Activated CD4-positive, alpha-beta memory T cell treated with anti-CD3 and anti-CD28 coated beads, Interleukin-2, amount 10 ng/mL, durations not matched to agents 7 days and 5 days (primary cell): ENCODE data around the gene ABCF3. TPM values are rescaled to one million over a fixed set of nuclear protein-coding genes. Genes with fewer than 3 reads are reported as not detected.
A peak's percentile ranks its signal among the peaks of the same experiment; 100 is the strongest.

Source experiments
- CTCF ChIA-PET: fragments of 350-600 bp; sonication (Branson Sonifier 250); formaldehyde crosslinking; loops from one replicate; lab custom pipeline; 2021; ENCODE audit warnings: antibody characterized with exemption, inconsistent platforms; lab: Charles Lee
- POLR2A ChIA-PET: fragments of 350-600 bp; sonication (Branson Sonifier 250); formaldehyde crosslinking; loops from one replicate; lab custom pipeline; 2021; ENCODE audit warnings: antibody characterized with exemption; lab: Charles Lee
- DNase-seq: peaks from one replicate; pipeline ENCODE4 v3.0.0-alpha.2; 2020
- H3K27ac Mint-ChIP-seq: one replicate; pipeline ENCODE4 v1.8.0; 2021; ENCODE audit warnings: mild to moderate bottlenecking, mixed read lengths
- H3K27me3 Mint-ChIP-seq: one replicate; pipeline ENCODE4 v1.8.0; 2021; ENCODE audit warnings: mixed read lengths
- H3K36me3 Mint-ChIP-seq: one replicate; pipeline ENCODE4 v1.8.0; 2021; ENCODE audit warnings: low read depth, mixed read lengths
- H3K4me1 Mint-ChIP-seq: one replicate; pipeline ENCODE4 v1.8.0; 2021; ENCODE audit warnings: mixed read lengths
- H3K4me3 Mint-ChIP-seq: one replicate; pipeline ENCODE4 v1.8.0; 2021; ENCODE audit warnings: mild to moderate bottlenecking, mixed read lengths
- H3K9me3 Mint-ChIP-seq: one replicate; pipeline ENCODE4 v1.8.0; 2021; ENCODE audit warnings: mixed read lengths
- total RNA-seq, 2 experiments: library from RNA; stranded (reverse); gene quantifications; one replicate each; pipeline ENCODE4 v1.2.3, GENCODE V29; 2021

Gene ABCF3
- total RNA-seq, 2 experiments from 2014 or later: 53.7 to 60.1 TPM

DNA sequence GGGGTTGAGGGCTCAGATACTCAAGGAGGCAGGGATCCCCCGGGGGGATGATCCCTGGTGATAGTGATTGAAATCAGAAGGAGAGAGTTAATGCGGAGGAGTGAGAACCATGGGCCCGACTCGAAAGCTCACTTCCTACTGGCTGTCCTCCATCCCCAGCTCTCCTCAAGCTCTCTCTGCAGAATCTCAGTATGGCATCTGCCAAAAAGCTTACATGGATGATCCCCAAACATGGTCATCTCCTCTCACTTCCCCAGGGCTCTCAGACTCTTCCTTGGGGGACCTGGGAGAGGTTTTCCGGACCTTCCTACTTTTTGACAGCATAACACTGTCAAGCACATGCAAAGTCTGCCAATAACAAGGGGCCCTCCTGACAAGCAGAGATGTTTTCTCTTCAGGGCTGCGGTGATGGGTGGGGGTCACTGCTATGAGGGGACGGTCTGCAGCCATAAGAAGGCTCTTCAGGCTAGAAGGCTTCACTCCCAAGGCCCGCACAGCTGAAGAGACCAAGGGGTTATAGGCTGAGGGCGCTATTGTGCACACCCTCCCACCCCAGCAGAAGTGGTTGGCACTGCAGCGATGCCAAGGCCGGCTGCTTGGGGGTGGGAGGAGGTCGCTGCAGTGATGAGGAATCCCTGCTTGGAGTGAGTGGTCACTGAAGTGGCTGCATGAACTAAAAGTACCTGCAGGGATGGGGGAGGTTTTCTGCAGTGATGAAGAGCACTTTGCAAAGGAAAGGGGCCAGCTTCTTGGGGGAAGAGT, 42.6 kb downstream of the ABCF3 start:
- H3K4me1 Mint-ChIP-seq: peaks cover 13% of the 10 kb centered on the region
- peaks cover 62% of the 10 kb centered on the region for H3K27me3 Mint-ChIP-seq
- no peak overlapping the region for H3K27ac Mint-ChIP-seq
- peak overlapping the region; percentile 51 for H3K4me3 Mint-ChIP-seq
- DNase-seq: no peak
- H3K9me3 Mint-ChIP-seq: no peaks in the 10 kb centered on the region
- CTCF ChIA-PET: interaction anchor here (1.0 to 4.1 kb wide), 25 partner anchors 10 to 333 kb away, joined by 3 to 53 read pairs (median 7); partner anchors contain the start of genes ABCF3, ALG3, EEF1AKMT4 and PSMD2
- no peaks in the 10 kb centered on the region for H3K36me3 Mint-ChIP-seq
- POLR2A ChIA-PET: interaction anchor here (0.7 to 2.6 kb wide), 7 partner anchors 12 to 73 kb away, joined by 3 to 9 read pairs (median 5); partner anchors contain the start of genes ABCF3, DVL3 and EEF1AKMT4

DNA sequence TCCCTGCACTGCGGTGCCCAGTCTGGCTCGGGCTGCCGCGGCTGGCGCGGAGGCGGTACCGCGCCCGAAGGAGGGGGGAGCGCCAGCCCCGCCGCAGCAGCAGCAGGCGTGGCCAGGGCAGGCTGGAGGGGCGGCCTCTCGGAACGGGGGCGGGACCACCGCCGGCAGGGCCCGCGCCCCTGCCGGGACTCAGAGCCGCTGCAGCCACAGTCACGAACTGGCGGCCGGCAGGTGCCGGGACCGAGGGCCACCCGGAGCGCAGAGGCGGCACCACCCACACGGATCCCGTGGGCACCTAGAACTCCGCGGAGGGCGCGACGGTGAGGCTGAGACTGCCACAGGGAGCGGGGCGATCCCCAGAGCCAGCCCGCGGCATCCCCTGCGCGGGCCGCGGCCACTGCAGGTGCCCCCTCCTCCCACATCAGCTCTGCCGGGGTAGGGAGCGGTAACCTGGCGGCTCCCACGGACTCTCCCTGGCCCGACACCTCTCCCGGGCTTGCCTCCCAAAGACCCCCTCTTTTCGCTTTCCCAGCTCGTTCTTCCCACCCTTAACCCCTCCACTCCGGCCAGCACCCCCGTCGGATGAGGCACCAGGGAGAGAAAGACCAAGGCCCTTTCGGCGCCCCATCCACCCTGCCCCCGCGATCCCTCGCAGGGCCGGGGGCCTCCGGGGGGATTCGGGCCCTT, 43.5 kb downstream of the ABCF3 start, which contains the start of gene VWA5B2:
Gene VWA5B2 (plus strand): TSS at position 192 of the 687 bp plus-strand sequence. CDS start 944 bp downstream, outside the sequence.
- ChIA-PET CTCF (no interaction called here), POLR2A (interaction anchor here (1.0 to 2.1 kb wide), 2 partner anchors 11 to 74 kb away, joined by 3 to 5 read pairs; partner anchors contain the start of gene DVL3)
- peaks cover 13% of the 10 kb centered on the region for H3K4me1 Mint-ChIP-seq
- H3K36me3 Mint-ChIP-seq: no peaks in the 10 kb centered on the region
- H3K9me3 Mint-ChIP-seq: no peaks in the 10 kb centered on the region
- H3K27me3 Mint-ChIP-seq: peaks cover 57% of the 10 kb centered on the region
- no peak within 1 kb of the TSS for H3K27ac Mint-ChIP-seq
- peak within 1 kb of the TSS; percentile 51 for H3K4me3 Mint-ChIP-seq
- peak; percentile 57 for DNase-seq

DNA sequence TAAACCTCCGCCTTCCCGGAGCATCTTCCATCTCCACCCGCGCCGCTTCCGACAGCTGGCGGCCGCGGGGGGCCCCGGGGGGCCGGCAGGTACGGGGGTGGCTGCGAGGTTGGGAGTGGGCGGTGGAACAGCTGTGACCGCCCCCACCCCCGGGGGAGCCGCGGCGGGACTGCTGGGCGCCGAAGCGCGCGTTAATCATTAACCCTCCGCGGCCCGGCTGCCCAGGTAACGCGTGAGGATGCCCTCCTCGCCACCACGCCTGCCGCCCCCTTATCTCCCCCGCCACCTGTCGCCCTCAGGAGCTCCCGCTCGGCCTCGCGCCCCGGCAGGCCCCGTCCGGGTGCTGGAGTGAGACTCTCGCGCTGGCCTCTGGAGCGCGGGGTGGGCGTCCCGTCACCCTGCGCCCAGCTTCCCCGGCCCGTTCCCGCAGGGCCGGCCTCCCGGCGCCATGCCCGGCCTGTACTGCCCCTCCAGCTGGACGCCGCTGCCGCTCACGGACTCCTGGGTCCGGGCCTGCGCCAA, 44.1 kb downstream of the ABCF3 start:
- no peak overlapping the region for H3K27ac Mint-ChIP-seq
- H3K27me3 Mint-ChIP-seq: peaks cover 56% of the 10 kb centered on the region
- ChIA-PET CTCF (no interaction called here), POLR2A (interaction anchor here (0.7 to 1.0 kb wide), 2 partner anchors 10 to 41 kb away, joined by 3 read pairs; no protein-coding TSS in a partner anchor)
- no peaks in the 10 kb centered on the region for H3K36me3 Mint-ChIP-seq
- H3K4me1 Mint-ChIP-seq: peaks cover 13% of the 10 kb centered on the region
- DNase-seq: no peak
- no peak overlapping the region for H3K4me3 Mint-ChIP-seq
- no peaks in the 10 kb centered on the region for H3K9me3 Mint-ChIP-seq

DNA sequence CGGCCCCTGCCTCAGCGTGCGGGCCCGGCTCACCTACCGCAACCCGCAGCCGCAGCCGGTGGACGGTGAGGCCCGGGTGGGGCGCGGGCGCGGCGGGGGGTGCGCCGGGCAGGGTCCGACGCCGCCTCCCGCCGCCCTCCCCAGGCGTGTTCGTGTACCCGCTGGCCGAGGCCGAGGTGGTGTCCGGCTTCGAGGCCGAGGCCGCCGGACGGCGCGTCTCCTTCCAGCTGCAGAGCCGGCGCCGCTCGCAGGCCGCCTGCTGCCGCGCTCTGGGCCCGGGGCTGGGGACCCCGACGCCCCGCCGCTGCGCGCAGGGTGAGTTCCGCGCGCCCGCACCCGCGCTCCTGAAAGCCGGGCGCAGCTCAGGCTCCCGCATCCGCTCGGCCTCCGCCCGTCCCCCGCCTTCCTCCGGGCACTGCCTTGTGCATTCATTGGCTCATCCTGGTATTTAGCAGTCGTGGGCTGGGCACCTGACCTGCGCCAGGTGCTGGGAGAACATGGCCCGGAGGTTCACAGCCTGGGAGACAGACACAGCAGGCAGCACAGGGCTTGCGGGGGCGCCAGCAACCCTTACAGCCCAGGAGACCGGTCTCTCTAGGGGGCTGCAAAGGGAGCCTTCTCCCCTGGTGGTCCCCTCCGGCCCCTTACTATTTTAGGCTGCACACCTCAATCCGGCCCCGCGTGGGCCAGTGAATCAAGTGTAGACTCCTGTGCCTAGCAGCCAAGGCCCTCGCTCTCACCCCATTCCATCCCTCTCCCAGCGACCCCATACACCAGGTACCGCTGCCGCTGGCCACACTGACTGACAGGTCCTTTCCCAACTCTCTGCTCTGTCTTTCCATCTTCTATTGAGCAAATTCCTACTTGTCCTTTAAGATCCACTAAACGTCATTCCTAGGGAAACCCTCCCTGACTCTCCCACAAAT, 44.9 kb downstream of the ABCF3 start:
- Mint-ChIP-seq H3K4me1 (peaks cover 13% of the 10 kb centered on the region), H3K9me3 (no peaks in the 10 kb centered on the region), H3K27ac (no peak overlapping the region), H3K4me3 (no peak overlapping the region), H3K36me3 (no peaks in the 10 kb centered on the region), H3K27me3 (peaks cover 52% of the 10 kb centered on the region)
- ChIA-PET POLR2A (interaction anchor here (0.7 kb wide), 1 partner anchor 40 kb away, joined by 3 read pairs; no protein-coding TSS in a partner anchor), CTCF (interaction anchor here (1.3 kb wide), 1 partner anchor 16 kb away, joined by 5 read pairs; no protein-coding TSS in a partner anchor)
- DNase-seq: no peak

DNA sequence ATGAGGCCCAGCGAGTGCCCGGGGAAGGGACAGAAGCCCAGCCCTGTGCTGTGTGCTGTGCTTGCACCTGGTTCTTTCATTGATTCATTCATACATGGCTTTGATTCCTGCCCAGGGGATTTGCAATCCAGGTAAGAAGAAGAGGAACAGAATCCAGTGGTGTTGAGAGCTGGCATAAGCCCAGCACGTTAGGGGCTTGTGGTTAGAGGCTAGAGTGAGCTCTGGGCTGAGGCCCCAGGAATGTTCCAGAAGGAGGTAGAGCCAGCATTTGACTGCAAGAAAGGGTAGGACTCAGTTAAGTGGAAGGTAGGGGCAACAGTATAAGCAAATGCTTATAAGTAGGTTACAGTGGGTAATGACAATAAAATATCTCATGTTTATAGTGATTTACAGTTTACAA, 45.7 kb downstream of the ABCF3 start:
- Mint-ChIP-seq H3K27ac (no peak overlapping the region), H3K27me3 (peaks cover 46% of the 10 kb centered on the region), H3K4me3 (no peak overlapping the region), H3K9me3 (no peaks in the 10 kb centered on the region), H3K4me1 (peaks cover 13% of the 10 kb centered on the region), H3K36me3 (no peaks in the 10 kb centered on the region)
- ChIA-PET POLR2A (no interaction called here), CTCF (interaction anchor here (0.5 to 1.3 kb wide), 2 partner anchors 15 to 316 kb away, joined by 4 to 5 read pairs; no protein-coding TSS in a partner anchor)
- no peak for DNase-seq

DNA sequence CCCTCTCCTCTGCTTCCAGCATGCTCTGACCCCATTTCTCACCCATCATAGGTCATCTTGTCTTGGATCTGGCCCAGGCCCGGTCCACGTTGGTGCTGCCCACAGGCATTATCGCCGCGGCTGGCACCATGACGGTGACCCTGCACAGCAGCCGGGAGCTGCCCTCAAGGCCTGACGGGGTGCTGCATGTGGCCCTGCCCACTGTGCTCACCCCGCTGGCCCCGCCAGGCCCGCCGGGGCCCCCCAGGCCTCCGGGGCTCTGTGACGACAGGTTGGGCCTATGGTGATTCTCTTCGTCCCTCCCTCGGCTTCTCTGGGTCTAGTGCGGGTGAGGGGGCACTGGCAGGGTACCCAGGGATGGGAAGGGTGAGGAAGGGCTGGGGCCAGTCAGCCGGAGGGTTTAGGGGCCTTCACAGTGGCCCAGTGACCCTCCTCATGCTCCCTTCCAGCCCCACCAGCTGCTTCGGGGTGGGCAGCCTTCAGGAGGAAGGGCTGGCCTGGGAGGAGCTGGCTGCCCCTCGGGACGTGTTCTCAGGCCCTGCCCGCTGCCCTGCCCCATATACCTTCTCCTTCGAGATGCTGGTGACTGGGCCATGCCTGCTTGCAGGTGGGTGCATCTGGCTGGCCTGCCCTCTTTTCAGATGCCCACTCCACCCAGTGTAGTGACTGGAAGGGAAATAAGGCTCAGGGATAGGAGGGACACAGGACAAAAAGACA, 47.3 kb downstream of the ABCF3 start:
- no peak for DNase-seq
- Mint-ChIP-seq H3K27ac (no peak overlapping the region), H3K36me3 (no peaks in the 10 kb centered on the region), H3K4me1 (peaks cover 11% of the 10 kb centered on the region), H3K9me3 (no peaks in the 10 kb centered on the region), H3K27me3 (peaks cover 35% of the 10 kb centered on the region), H3K4me3 (no peak overlapping the region)
- ChIA-PET POLR2A (no interaction called here), CTCF (no interaction called here)

DNA sequence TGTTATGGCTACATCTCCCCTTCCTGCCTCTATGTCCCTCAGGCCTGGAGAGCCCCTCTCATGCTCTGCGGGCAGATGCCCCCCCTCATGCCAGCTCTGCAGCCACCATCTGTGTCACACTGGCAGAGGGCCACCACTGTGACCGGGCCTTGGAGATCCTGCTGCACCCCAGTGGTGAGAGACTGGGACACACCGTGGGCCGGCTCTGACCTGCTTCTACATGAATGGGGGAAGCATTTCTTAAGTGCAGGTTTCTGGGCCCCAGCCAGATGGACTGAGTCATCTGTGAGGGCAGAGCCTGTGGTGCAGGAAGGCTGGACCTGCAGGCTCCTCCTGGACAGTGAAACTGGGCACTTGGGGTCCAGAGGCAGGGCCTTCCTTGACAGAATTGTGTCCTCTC, 48.2 kb downstream of the ABCF3 start:
- CTCF ChIA-PET: interaction anchor here (1.3 kb wide), 1 partner anchor 16 kb away, joined by 3 read pairs; the partner anchor contains the start of gene EEF1AKMT4

DNA sequence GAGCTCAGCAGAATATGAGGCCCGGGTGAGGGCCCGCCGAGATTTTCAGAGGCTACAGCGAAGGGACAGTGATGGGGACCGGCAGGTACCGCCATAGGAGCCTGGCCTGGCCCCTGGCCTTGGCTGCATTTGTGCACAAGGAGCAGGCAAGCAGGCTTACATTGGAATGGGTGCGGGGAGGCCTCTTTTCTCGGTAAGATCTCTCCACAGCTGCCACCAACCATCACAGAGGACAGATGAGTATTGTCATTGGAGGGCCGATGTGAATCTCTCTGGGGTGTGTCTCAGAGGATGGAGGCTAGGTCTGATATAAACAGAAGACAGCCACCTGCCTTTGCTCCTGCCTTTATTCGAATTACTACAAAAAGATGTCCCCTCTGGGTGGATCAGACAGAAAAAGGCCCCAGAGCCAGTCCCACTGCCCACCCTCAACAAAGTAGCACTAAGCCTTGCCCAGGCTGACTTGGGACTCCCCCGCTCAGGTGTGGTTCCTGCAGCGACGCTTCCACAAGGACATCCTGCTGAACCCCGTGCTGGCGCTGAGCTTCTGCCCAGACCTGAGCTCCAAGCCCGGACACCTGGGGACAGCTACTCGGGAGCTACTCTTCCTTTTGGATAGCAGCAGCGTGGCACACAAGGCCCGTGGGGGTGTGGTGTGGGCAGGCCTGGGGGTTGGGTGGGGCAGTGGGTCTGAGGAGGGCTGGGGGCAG, 48.8 kb downstream of the ABCF3 start:
- Mint-ChIP-seq H3K36me3 (no peaks in the 10 kb centered on the region), H3K4me3 (no peak overlapping the region), H3K27ac (no peak overlapping the region), H3K27me3 (peaks cover 25% of the 10 kb centered on the region), H3K4me1 (peaks cover 6% of the 10 kb centered on the region), H3K9me3 (no peaks in the 10 kb centered on the region)
- ChIA-PET CTCF (interaction anchor here (1.3 kb wide), 1 partner anchor 15 kb away, joined by 3 read pairs; the partner anchor contains the start of gene EEF1AKMT4), POLR2A (no interaction called here)
- DNase-seq: no peak

More for the DNA sequence above, 48.2 kb downstream of the ABCF3 start:
- POLR2A ChIA-PET: no interaction called here
- Mint-ChIP-seq H3K4me3 (no peak overlapping the region), H3K4me1 (peaks cover 6% of the 10 kb centered on the region), H3K9me3 (no peaks in the 10 kb centered on the region), H3K36me3 (no peaks in the 10 kb centered on the region), H3K27ac (no peak overlapping the region), H3K27me3 (peaks cover 27% of the 10 kb centered on the region)
- no peak for DNase-seq

DNA sequence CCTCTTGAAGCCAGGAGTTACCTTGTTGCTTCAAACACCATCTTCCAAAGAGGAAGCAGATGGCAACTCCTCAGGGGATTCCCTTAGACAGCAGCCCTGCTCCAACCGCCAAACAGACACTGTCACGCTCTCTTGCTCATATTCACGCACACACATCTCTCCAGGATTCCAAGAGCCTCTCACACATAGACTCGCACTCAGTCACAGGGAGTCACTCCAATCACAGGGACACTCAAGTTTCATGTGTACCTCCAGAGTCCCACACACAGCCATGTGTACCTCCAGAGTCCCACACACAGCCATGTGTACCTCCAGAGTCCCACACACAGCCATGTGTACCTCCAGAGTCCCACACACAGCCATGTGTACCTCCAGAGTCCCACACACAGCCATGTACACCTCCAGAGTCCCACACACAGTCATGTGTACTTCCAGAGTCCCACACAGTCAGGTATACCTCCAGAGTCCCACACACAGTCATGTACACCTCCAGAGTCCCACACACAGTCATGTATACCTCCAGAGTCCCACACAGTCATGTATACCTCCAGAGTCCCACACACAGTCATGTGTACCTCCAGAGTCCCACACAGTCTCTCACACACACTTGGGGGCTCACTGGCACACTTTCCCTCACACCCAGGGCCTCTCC, 49.5 kb downstream of the ABCF3 start:
- no peak overlapping the region for H3K27ac Mint-ChIP-seq
- peaks cover 6% of the 10 kb centered on the region for H3K4me1 Mint-ChIP-seq
- H3K27me3 Mint-ChIP-seq: peaks cover 25% of the 10 kb centered on the region
- POLR2A ChIA-PET: no interaction called here
- CTCF ChIA-PET: interaction anchor here (0.7 to 1.3 kb wide), 2 partner anchors 8 to 14 kb away, joined by 3 read pairs; partner anchors contain the start of gene EEF1AKMT4
- H3K4me3 Mint-ChIP-seq: no peak overlapping the region
- no peak for DNase-seq
- no peaks in the 10 kb centered on the region for H3K9me3 Mint-ChIP-seq
- H3K36me3 Mint-ChIP-seq: no peaks in the 10 kb centered on the region

DNA sequence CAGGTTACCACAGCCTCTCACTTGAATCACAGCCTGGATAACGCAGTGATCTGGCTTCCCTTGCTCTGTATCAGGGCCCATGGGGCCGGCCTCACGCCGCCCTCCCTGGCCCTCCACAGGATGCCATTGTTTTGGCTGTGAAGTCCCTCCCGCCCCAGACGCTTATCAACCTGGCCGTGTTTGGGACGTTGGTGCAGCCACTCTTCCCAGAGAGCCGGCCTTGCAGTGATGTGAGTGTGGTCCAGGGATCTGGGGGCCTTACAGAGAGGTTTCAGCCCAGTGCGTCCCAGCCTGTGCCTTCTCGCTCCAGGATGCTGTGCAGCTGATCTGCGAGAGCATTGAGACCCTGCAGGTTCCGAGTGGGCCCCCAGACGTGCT, 50.0 kb downstream of the ABCF3 start:
- Mint-ChIP-seq H3K27ac (no peak overlapping the region), H3K4me1 (peaks cover 4% of the 10 kb centered on the region), H3K4me3 (no peak overlapping the region), H3K9me3 (no peaks in the 10 kb centered on the region), H3K36me3 (no peaks in the 10 kb centered on the region), H3K27me3 (peaks cover 22% of the 10 kb centered on the region)
- ChIA-PET CTCF (interaction anchor here (0.7 to 1.2 kb wide), 2 partner anchors 8 to 14 kb away, joined by 3 read pairs; no protein-coding TSS in a partner anchor), POLR2A (no interaction called here)
- no peak for DNase-seq
